Measurements from ENCODE around the gene TWF2.
A peak's percentile ranks its signal among the peaks of the same experiment; 100 is the strongest.

TWF2 gene

GRCh38 chr3:52254608-52255007 is 15.7 kb upstream of the TWF2 start:
- TF ChIP-seq, protein P1, sequence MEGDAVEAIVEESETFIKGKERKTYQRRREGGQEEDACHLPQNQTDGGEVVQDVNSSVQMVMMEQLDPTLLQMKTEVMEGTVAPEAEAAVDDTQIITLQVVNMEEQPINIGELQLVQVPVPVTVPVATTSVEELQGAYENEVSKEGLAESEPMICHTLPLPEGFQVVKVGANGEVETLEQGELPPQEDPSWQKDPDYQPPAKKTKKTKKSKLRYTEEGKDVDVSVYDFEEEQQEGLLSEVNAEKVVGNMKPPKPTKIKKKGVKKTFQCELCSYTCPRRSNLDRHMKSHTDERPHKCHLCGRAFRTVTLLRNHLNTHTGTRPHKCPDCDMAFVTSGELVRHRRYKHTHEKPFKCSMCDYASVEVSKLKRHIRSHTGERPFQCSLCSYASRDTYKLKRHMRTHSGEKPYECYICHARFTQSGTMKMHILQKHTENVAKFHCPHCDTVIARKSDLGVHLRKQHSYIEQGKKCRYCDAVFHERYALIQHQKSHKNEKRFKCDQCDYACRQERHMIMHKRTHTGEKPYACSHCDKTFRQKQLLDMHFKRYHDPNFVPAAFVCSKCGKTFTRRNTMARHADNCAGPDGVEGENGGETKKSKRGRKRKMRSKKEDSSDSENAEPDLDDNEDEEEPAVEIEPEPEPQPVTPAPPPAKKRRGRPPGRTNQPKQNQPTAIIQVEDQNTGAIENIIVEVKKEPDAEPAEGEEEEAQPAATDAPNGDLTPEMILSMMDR (IDR thresholded peaks at IDR 0.05; ENCODE audit: low read depth, low read length): no peak
- TF ChIP-seq MAX (IDR thresholded peaks at IDR 0.05; ENCODE audit: low read depth, low read length): no peak
- TF ChIP-seq MYC (IDR thresholded peaks at IDR 0.05; ENCODE audit: low read depth, low read length): no peak
- no peak for TF ChIP-seq POLR2A (IDR thresholded peaks at IDR 0.05; ENCODE audit: extremely low read depth, insufficient read length)
- DNase-seq (ENCODE audit: low read depth): no peak
- no peak overlapping the region for H3K4me3 ChIP-seq (ENCODE audit: low read depth, low read length)

DNA sequence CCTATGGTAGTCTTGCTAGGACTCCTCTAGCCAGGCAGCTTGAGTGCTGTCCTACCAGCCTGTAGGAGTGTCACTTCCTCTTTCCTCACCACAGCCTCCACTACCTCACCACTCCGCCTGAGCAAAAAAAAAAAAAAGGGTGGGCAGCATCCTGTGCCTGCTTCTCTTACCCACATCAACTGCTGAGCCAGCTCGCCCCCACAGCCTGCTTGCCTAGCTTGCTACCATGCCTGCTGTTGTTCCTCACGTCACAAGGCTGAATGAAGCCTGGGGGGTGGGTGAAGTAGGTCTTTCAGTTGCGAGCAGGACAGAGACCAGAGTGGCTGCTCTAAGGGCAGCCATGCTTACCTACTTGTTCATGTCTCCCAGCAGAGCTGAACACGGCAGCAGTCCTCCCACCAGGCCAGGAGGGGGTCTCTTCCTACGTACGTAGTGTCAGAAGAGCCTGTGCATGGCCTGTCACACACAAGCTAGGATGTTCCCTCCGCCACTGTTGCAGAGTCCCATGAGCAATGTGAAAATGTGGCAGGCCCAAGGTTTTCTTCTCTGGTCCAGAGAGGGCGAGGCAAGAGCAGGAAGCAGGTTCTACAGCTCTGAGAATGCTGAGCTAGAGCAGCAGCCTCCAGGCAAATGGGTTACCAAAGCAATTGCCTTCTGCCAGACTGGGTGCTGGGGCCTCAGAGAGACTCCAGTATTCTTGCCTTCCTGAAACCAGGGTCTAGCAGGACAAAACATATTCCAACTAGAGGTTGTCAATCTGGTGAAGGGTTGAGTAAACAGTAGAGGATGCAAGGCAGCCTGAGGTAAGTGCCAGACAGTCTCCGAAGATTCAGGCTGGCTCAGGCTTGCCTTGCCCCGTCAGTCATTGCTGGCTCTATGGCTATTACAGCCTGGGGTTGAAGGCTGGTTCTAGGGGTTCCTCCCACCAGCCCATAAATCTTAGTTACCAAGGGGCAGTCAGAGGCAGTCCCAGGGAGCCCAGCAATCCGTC is 14.7 kb upstream of the TWF2 start:
- TF ChIP-seq, protein P1 (IDR thresholded peaks at IDR 0.05; ENCODE audit: low read depth, low read length): no peak
- TF ChIP-seq MAX (IDR thresholded peaks at IDR 0.05; ENCODE audit: low read depth, low read length): peak; percentile 77
- TF ChIP-seq MYC (IDR thresholded peaks at IDR 0.05; ENCODE audit: low read depth, low read length): peak; percentile 83
- peak; percentile 98 for DNase-seq (ENCODE audit: low read depth)
- H3K4me3 ChIP-seq (ENCODE audit: low read depth, low read length): peak overlapping the region; percentile 32

GRCh38 chr3:52250122-52250521 is 11.2 kb upstream of the TWF2 start:
- no peak overlapping the region for H3K4me3 ChIP-seq (ENCODE audit: low read depth, low read length)
- TF ChIP-seq POLR2A (IDR thresholded peaks at IDR 0.05; ENCODE audit: extremely low read depth, insufficient read length) (no peak), MYC (IDR thresholded peaks at IDR 0.05; ENCODE audit: low read depth, low read length) (no peak), MAX (IDR thresholded peaks at IDR 0.05; ENCODE audit: low read depth, low read length) (no peak)
- TF ChIP-seq, protein P1 (IDR thresholded peaks at IDR 0.05; ENCODE audit: low read depth, low read length): no peak
- DNase-seq (ENCODE audit: low read depth): no peak

DNA sequence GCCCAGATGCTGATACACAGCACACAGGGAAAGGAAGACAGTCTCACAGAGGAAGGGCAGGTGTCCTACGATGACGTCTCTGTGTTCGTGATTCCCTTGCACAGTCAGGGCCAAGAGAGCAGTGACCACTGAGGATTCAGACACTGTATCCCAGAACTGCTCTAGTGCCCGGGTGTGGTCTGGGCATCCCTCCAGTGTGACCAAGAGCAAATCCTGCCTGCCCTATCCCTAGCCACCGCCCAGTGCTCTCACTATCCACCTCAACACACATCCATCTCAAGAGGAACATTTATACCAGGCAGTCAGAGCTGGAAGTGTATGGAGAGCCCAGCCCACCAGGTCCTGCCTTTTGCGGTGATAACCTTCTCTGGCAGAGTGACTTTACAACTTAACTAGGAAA is 10.7 kb upstream of the TWF2 start:
- no peak for DNase-seq (ENCODE audit: low read depth)
- H3K4me3 ChIP-seq (ENCODE audit: low read depth, low read length): no peak overlapping the region
- TF ChIP-seq MAX (IDR thresholded peaks at IDR 0.05; ENCODE audit: low read depth, low read length) (no peak), POLR2A (IDR thresholded peaks at IDR 0.05; ENCODE audit: extremely low read depth, insufficient read length) (no peak), MYC (IDR thresholded peaks at IDR 0.05; ENCODE audit: low read depth, low read length) (no peak)
- TF ChIP-seq, protein P1 (IDR thresholded peaks at IDR 0.05; ENCODE audit: low read depth, low read length): no peak

GRCh38 chr3:52248816-52249547 is 10.0 kb upstream of the TWF2 start:
- TF ChIP-seq, protein P1 (IDR thresholded peaks at IDR 0.05; ENCODE audit: low read depth, low read length): no peak
- TF ChIP-seq POLR2A (IDR thresholded peaks at IDR 0.05; ENCODE audit: extremely low read depth, insufficient read length) (no peak), MAX (IDR thresholded peaks at IDR 0.05; ENCODE audit: low read depth, low read length) (no peak), MYC (IDR thresholded peaks at IDR 0.05; ENCODE audit: low read depth, low read length) (no peak)
- no peak for DNase-seq (ENCODE audit: low read depth)
- no peak overlapping the region for H3K4me3 ChIP-seq (ENCODE audit: low read depth, low read length)

Measured in NB4 (cell line).